ENCODE measurements around the gene ZNF425.

GRCh38 chr7:149072438-149072775, 53.7 kb downstream of the ZNF425 start:
- no peak for TF ChIP-seq SP1 (IDR thresholded peaks at IDR 0.05)
- no peak for TF ChIP-seq FOXK2 (IDR thresholded peaks at IDR 0.05)
- TF ChIP-seq SUZ12 (IDR thresholded peaks at IDR 0.05) = no peak
- TF ChIP-seq TARDBP (IDR thresholded peaks at IDR 0.05) = no peak
- TF ChIP-seq FOXA1 (IDR thresholded peaks at IDR 0.05) = no peak
- TF ChIP-seq CTBP1 (IDR thresholded peaks at IDR 0.05; ENCODE audit: borderline replicate concordance) = no peak
- TF ChIP-seq ZNF384 (IDR thresholded peaks at IDR 0.05) = no peak

Data from HEK293T (cell line).